ENCODE results near the gene NT5C3B.
"Not testable (repeated sequence)": the region's sequence is repeated elsewhere in the genome, so short reads cannot be mapped to it uniquely, and the experiment has no call there.

Gene NT5C3B

DNA sequence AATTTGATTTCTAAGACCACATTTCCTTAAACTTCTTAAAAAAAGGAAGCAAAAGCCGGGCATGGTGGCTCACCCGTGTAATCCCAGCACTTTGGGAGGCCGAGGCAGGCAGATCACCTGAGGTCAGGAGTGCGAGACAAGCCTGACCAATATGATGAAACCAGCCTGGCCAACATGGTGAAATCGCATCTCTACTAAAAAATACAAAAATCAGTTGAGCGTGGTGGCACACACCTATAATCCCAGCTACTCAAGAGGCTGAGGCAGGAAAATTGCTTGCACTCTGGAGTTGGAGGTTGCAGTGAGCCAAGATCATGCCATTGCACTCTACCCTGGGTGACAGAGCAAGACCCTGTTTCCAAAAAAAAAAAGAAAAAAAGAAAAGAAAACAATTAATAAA lies 4.7 kb upstream of the NT5C3B start:
- in situ Hi-C loops (cut with MboI; ENCODE audit: low sequenced_read_pairs), result not testable (repeated sequence)

DNA sequence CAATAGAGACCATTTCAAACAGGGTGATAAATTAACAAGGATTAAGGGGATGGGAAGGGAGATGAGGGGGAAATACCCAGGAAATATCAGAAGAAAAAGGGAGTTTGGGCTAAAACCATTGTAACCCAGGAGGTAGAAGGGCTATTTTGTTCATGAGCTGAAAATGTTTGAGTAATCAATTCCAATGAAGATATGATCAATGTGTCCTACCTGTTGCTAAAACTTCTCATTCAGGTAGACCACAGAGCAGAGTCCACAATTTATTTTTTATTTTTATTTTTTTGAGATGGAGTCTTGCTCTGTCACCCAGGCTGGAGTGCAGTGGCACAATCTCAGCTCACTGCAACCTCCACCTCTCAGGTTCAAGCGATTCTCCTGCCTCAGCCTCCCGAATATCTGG lies 3.4 kb upstream of the NT5C3B start:
- in situ Hi-C loops (cut with MboI; ENCODE audit: low sequenced_read_pairs), result not testable (repeated sequence)

DNA sequence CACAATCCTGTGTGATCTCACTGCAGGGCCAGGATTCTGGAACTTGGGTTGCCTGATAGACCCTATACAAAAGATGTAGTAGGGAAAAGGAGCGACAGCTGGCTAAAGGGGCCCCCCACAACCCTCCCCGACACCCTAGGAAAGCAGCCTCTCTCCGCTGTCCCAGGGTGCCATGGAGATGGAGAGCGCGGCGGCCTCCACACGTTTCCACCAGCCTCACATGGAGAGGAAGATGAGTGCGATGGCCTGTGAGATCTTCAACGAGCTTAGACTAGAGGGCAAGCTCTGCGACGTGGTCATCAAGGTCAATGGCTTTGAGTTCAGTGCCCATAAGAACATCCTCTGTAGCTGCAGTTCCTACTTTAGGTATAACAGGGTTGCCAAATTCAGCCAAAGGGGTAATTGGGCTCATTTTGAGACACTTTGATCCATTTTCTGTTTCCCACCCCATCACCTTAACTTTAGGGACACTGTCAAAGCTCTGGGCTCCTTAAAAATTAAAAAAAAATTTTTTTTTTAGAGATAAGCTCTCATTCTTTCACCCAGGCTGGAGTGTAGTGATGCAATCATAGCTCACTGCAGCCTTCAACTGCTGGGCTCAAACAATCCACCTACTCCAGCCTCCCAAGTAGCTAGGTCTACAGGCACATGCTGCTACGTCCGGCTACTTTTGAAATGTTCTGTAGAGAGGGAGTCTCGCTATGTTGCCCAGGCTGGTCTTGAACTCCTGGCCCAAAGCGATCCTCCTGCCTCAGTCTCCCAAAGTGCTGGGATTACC lies 1.9 kb upstream of the NT5C3B start, which contains the start of gene KLHL10:
Gene KLHL10 (plus strand): TSS at position 65 of the 778 bp plus-strand sequence. CDS start 108 bp downstream, at position 173.
- in situ Hi-C loops (cut with MboI; ENCODE audit: low sequenced_read_pairs), result no loop called here

DNA sequence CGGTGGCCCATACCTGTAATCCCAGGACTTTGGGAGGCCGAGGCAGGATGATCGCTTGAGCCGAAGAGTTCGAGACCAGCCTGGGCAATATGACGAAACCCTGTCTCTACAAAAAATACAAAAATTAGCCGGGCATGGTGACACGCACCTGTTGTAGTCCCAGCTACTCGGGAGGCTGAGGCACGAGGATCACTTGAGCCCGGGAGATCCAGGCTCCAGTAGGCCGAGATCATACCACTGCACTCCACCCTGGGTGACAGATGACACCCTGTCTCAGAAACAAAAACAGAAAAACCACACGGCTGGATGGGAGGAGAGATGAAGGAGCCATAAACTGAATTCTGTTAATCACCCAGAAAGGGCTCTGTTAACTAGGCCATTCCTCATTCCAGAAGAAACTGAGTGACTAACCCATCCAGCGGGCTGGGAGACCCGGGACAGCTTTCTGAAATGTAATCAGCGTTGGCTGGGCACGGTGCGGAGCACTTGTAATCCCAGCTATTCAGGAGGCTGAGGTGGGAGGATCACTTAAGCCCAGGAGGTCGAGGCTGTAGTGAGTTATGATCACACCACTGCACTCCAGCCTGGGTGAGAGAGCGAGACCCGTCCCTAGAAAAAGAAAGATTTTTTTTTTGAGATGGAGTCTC lies 641 bp upstream of the NT5C3B start:
- in situ Hi-C loops (cut with MboI; ENCODE audit: low sequenced_read_pairs), result no loop called here

DNA sequence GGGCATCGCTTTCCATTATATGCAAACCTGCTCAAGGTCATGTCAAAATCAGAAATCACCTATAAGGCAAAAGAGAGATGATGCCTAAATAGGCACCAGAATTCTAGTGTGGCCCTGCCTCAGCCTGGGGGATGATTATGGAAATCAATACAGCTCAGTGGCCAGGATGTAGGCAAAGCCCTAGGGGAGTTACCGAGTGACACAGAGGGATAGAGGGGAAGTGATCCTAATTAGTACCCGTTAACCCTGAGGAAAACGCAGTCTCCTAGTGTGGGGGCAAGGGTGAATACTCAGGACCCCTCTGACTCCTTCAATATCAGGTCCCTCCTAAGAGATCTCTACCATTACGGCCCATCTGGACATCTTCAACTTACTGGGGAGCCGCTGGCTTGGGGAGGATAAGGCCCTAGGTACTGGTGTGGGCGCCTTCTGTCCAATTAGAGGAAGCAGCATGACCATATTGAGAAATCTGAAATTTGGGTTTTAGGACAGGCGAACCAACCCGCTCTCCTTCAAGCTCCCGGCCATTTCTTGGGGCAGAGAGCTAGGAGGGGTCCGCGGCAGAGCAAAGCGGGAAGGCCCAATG lies 725 bp downstream of the NT5C3B start:
- in situ Hi-C loops (cut with MboI; ENCODE audit: low sequenced_read_pairs), result no loop called here

DNA sequence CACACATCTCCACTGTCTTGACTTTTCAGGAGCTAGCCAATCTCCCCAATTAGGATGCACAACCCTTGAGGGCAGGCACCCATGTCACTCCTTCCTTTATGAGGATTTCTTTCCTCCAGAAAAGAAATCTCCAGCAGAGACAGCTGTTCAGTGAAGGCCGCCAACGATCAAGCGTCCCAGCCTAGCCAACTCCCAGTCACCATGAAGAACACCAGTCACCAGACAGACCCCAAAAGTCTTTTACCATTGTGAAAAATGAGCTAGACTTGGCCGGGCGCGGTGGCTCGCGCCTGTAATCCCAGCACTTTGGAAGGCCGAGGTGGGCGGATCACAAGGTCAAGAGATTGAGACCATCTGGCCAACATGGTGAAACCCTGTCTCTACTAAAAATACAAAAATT lies 6.1 kb downstream of the NT5C3B start:
- in situ Hi-C loops (cut with MboI; ENCODE audit: low sequenced_read_pairs), result not testable (repeated sequence)

DNA sequence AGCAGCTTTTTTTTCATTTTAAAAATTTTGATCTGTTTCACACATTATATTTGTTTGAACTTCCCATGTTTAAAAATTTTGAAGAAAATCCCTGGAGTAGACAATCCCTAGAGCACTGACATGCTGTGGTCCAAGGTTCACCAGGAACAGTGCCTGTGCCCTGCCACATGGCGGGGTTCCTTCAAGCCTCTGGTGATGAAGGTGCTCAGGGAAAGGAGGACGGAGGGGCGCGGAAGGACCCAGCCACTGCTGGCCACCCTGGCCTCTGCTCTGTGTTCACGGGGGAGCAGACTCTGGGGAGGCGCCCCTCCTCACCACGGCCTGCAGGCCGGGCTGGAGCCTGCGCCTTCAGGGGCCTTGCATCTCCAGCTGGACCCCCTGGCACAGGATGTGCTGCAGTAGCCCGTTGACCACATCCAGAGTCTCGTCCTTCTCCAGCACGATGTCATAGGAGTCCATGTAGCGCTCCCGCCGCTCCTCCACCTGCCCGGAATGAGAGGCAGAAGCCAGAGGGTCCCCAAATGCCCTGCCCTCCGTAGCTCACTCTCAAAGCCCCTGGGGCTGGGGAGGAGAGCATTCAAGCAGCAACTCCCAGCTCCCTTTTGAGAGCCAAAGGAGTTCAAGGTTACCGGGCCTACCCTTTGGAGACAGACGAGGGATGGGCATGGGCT lies 10.7 kb downstream of the NT5C3B start:
- in situ Hi-C loops (cut with MboI; ENCODE audit: low sequenced_read_pairs), result no loop called here

DNA sequence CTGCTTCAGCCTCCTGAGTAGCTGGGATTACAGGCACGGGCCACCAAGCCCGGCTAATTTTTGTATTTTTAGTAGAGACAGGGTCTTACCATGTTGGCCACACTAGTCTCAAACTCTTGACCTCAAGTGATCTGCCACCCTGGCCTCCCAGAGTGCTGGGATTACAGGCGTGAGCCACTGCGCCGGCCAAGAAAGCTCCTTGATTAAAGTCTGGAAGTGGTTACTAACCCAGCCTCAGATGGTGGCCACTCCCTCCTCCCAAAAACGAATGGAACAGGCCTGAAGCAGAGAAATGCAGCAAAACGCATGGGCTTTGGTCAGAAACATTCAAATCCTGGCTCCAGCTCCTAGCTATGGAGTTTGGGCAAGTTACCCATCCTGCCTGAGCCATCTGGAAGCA lies 11.9 kb downstream of the NT5C3B start:
- in situ Hi-C loops (cut with MboI; ENCODE audit: low sequenced_read_pairs), result no loop called here

DNA sequence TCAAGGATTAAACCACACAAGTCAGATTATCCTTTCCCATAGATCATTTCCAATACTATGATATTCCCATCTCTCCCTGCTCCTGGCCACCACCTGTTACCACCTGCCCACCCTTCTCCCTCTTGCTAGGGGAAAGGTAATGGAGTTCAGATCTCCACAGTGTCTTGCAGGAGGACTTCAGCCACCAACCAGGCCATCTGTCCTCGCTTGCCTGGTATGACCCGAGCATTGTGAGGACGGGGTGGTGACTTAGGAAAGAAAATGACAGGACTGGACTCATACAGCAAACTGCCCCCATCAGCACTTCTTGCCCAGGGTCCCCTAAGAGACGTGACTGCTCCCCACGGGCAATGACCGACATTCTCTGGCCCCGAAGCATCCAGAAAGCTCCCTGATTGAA lies 12.5 kb downstream of the NT5C3B start:
- in situ Hi-C loops (cut with MboI; ENCODE audit: low sequenced_read_pairs), result no loop called here

DNA sequence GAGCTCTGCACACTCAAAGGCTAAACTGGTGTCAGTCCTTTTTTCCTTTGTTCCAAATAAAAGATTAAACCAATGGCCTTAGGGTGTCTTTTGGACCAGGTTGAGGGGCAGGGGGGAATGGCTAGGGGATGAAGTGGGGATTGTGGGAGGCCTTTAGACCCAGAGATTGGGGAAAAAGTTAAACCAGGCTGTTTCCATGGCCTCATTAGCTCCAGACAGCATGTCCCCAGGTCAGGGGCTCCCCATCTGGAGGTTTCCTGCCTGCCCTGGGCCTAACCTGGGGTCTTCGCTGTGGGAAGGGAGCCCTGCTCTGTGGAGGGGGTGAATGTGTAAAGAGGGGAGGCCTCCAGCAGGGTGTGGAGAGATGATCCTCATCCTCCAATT lies 12.9 kb downstream of the NT5C3B start:
- in situ Hi-C loops (cut with MboI; ENCODE audit: low sequenced_read_pairs), result no loop called here

DNA sequence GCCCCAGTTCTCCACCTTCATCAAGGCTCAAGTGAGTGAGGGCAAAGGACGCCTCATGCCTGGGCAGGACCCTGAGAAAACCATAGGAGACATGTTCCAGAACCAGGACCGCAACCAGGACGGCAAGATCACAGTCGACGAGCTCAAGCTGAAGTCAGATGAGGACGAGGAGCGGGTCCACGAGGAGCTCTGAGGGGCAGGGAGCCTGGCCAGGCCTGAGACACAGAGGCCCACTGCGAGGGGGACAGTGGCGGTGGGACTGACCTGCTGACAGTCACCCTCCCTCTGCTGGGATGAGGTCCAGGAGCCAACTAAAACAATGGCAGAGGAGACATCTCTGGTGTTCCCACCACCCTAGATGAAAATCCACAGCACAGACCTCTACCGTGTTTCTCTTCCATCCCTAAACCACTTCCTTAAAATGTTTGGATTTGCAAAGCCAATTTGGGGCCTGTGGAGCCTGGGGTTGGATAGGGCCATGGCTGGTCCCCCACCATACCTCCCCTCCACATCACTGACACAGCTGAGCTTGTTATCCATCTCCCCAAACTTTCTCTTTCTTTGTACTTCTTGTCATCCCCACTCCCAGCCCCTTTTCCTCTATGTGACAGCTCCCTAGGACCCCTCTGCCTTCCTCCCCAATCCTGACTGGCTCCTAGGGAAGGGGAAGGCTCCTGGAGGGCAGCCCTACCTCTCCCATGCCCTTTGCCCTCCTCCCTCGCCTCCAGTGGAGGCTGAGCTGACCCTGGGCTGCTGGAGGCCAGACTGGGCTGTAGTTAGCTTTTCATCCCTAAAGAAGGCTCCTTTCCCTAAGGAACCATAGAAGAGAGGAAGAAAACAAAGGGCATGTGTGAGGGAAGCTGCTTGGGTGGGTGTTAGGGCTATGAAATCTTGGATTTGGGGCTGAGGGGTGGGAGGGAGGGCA lies 13.6 kb downstream of the NT5C3B start:
- in situ Hi-C loops (cut with MboI; ENCODE audit: low sequenced_read_pairs), result no loop called here

DNA sequence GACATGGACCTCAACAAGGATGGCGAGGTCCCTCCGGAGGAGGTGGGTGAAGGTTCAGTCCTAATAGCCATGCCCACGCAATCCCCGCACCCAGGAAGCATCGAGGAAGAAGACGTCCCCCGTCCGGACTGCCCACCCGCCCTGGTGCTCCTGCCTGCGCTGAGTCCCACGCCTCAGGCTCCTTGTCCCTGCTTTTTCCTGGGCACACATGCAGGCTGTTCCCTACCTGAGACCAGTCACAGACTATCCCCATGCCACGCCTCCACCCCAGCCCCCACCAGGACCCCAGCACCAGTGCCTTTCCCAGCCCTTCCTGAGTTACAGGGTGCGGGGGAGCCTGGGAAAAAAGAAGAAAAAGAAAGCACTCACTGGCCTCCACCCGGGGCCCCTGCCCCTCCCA lies 14.3 kb downstream of the NT5C3B start:
- in situ Hi-C loops (cut with MboI; ENCODE audit: low sequenced_read_pairs), result no loop called here

DNA sequence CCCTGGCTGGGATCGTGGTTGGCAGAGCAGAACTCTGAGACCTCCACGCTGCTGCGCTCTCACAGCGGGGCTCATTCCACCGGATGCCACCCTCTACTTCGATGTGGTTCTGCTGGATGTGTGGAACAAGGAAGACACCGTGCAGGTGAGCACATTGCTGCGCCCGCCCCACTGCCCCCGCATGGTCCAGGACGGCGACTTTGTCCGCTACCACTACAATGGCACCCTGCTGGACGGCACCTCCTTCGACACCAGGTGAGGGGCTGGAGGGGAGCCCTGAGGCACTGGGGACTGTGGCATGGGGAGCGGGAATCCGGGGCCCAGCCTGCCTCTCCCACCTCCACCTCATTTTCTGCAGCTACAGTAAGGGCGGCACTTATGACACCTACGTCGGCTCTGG lies 18.0 kb downstream of the NT5C3B start:
- in situ Hi-C loops (cut with MboI; ENCODE audit: low sequenced_read_pairs), result no loop called here

DNA sequence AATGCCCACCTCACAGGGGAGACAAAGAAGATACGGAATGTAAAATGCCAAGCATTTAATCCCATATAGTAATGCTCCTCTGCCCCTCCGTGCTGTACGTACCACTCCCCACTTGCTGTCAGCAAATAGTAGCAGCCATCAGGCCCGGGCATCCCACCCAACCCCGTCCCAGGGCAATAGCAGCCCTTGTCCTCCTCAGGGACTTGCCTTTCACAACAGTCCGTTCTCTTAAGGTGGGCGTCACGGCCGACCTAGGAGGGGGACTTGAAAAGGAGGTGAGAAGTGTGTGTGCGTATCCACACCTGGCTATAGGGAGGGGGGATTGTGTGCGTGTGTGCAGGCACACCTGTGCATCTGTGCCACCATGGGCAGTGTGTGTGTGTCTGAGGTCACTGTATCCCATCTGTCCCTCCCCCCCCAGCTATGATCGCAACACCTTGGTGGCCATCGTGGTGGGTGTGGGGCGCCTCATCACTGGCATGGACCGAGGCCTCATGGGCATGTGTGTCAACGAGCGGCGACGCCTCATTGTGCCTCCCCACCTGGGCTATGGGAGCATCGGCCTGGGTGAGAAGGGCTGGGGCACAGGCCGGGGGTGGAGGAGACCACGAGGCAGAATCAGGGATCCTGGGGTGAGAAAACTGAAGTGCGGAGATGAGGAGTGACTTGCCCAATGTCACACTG lies 19.3 kb downstream of the NT5C3B start:
- in situ Hi-C loops (cut with MboI; ENCODE audit: low sequenced_read_pairs), result no loop called here

DNA sequence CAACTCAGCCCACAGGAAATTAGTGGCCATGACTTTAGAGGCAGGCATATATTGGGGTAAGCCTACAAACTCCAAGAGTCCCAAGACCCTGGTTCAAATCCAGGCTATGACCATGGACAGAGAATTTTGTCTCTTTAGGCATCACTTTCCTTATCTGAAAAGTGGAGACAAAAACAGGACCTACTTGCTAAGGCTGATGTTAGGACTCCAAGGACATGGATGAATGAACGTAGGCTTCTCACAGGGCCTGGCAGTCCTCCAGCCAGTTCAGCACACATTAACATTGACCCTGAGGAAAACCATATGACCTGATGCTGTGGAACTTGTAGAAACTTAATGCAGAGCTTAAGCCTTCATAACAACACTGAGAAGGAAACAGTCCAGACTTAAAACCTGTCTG lies 21.8 kb downstream of the NT5C3B start:
- in situ Hi-C loops (cut with MboI; ENCODE audit: low sequenced_read_pairs), result no loop called here

DNA sequence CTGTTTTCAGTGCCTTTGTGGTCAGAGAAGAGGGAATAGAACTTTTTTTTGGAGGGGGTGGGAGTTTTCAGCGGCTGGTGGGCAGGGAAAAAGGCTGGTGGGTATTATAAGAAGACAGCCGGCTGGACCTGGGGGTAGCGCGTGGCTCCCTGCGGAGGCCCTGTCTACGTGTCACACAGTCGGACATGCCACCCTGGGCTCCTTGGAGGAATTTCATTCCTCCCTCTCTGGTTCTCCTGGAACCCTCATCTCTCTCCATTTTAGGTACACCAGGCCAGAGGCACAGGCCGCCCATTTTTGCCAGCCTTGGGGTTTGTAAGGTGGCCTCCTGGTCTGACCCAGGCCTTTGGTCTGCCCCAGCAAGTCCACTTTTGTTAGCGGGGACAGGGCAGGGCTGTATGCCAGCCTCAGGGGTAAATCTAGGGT lies 22.3 kb downstream of the NT5C3B start:
- in situ Hi-C loops (cut with MboI; ENCODE audit: low sequenced_read_pairs), result no loop called here

DNA sequence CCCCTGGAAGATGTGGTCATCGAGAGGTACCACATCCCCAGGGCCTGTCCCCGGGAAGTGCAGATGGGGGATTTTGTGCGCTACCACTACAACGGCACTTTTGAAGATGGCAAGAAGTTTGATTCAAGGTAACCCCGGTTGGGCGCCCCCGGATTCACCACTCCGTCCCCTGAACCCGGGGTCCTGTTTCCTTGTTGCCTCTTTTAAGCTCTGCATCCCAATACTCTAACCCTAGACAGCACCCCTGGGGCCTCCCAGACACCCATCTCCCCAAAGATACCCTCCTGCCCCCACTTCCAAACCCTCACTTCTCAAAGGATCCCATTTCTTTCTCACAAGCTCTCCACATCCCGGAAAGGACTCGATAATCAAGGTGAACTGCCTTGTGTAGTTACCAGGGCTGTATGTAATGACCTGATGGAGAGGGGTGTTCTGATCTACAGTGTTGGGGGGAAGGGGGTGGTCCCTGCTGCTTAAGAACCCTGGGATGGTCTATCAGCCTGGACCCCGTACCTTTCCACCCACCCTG lies 22.8 kb downstream of the NT5C3B start:
- in situ Hi-C loops (cut with MboI; ENCODE audit: low sequenced_read_pairs), result no loop called here

DNA sequence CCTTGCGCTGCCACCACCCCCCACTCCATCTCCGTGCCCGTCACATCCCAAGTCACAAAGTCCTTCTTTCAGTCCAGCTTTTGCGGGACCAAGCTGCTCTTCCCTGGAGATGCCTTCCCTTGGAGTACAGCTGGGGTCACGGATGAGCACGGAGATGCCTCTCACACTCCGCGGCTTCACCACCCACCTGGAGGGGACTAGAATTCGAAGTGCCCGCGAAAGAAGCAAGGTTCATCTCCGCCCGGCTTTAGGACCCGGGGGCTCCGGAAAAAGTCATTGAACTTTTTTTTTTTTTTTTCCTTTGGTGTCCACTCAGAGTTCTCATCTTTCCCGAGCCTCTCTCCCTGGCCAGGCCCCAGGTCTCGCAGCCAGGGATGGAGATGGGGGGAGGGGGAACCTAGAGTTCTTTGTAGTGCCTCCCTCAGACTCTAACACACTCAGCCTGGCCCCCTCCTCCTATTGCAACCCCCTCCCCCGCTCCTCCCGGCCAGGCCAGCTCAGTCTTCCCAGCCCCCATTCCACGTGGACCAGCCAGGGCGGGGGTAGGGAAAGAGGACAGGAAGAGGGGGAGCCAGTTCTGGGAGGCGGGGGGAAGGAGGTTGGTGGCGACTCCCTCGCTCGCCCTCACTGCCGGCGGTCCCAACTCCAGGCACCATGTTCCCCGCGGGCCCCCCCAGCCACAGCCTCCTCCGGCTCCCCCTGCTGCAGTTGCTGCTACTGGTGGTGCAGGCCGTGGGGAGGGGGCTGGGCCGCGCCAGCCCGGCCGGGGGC lies 23.5 kb downstream of the NT5C3B start, which contains the start of gene FKBP10:
Gene FKBP10 (plus strand): TSS at position 624 of the 771 bp plus-strand sequence. CDS start 31 bp downstream, at position 655.
- in situ Hi-C loops (cut with MboI; ENCODE audit: low sequenced_read_pairs), result no loop called here

Data from HL-60/S4 (cell line).